Measurements from ENCODE around the gene AMMECR1.
A peak's percentile ranks its signal among the peaks of the same experiment; 100 is the strongest.
"Not testable (repeated sequence)": the region's sequence is repeated elsewhere in the genome, so short reads cannot be mapped to it uniquely, and the experiment has no call there.

Gene AMMECR1

DNA sequence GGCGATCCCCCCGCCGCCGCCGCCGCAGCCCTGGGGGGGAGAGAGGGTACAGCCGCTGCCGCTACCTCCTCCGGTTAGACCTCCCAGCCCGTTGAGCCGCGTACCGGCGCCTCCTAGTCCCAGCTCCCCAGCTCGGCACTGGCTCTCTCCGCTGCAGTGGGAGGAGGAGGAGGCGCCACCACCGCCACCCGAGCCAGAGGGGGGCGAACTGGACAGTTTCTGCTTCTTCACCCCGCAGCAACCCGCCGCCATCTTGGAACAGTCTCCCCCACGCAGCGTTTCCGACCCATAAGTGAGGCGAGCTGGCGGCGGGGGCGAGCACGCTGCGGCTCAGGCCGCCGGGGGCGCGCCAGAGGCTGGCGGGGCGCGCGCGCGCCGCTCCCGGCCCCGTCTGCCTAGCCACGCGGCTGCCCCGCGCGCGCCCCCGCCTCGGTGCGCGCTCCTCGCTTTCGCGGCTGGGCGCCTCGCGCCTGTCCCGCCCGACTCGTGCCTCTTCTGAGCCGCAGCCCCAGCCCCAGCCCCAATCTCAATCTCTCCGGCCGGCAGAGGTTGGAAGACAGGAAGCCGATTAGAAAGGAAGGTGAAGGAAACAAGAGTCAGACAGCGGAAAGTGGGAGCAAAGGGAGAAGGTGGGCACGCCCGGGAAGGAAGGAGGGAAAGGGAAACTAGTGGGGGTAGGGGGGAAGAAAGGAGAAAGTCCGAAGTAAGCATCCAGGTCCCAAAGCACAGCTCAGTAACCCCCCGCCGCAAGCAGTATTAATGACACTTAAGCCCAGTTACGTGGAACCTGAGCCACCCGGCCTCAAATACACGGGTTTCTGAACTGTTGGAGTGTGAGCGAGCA, at the start of gene AMMECR1:
Gene AMMECR1, minus strand, starts transcription at position 266 of the 844 bp plus-strand sequence. Its CDS starts 14 bp downstream, at position 252.
- DNase-seq: peak; percentile 77

- no peak for DNase-seq
Observed at GRCh38 chrX:110363244-110363643, 45.4 kb upstream of the AMMECR1 start.

- no peak for DNase-seq
Observed at GRCh38 chrX:110359273-110359672, 41.4 kb upstream of the AMMECR1 start.

GRCh38 chrX:110358548-110358947, 40.7 kb upstream of the AMMECR1 start, which contains the start of gene RTL9:
RTL9 (plus strand) TSS chrX:110358848; CDS start chrX:110450618, 91,770 bp downstream.
- no peak for DNase-seq

GRCh38 chrX:110346681-110347080, 28.8 kb upstream of the AMMECR1 start:
- DNase-seq: no peak

- DNase-seq: no peak
Observed at GRCh38 chrX:110341189-110342035, 23.5 kb upstream of the AMMECR1 start.

DNA sequence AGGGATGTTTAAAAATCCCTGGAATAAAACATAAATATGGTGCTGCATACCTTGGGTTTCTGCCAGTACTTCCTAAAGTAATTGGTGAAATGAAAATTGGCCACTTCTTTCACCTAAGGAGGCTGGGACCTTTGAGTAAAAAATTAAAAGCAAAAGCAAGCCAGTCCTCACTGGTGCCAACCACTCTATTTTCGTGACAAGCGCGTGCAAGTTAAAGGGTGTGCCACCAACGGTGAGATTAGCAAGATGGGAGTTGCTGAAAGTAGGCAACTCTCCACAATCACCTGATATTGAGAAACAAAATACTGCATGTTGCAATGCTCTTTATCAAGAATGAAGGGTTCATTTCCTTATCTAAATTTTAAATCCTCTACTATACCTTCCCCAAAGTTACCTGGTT, 21.1 kb upstream of the AMMECR1 start:
- DNase-seq: no peak

DNA sequence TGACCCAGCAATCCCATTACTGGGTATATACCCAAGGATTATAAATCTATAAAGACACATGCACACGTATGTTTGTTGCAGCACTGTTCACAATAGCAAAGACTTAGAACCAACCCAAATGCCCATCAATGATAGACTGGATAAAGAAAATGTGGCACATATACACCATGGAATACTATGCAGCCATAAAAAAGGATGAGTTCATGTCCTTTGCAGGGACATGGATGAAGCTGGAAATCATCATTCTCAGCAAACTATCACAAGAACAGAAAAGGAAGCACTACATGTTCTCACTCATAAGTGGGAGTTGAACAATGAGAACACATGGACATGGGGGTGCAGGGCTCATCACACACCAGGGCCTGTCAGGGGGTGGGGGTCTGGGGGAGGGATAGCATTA, 15.6 kb upstream of the AMMECR1 start:
- not testable (repeated sequence) for DNase-seq

- DNase-seq: peak in 1 of 2 donors; percentile 13
Observed at GRCh38 chrX:110331444-110332030, 13.7 kb upstream of the AMMECR1 start.

DNA sequence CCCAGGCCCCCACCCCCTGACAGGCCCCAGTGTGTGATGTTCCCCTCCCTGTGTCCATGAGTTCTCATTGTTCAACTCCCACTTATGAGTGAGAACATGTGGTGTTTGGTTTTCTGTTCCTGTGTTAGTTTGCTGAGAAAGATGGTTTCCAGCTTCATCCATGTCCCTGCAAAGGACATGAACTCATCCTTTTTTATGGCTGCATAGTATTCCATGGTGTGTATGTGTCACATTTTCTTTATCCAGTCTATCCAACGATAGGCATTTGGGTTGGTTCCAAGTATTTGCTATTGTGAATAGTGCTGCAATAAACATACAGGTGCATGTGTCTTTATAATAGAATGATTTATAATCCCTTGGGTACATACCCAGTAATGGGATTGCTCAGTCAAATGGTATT, 10.7 kb upstream of the AMMECR1 start:
- not testable (repeated sequence) for DNase-seq

DNA sequence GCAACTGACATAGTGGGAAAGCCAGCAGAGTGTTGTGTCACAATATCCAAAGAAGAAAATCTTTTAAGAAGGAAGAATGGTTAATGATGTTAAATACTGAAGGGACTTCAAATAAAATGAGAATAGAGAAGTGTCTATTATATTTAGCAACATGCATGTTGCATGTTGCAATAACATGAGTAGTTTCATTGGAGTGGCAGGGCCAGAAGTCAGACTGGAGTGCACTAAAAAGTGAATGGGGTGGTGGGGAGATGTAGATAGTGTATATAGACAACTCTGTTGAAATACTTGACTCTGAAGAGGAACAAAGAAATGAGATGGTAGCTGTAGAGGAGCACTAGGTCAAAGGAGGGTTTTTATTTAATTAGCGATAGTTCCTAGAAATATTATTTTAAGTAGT, 9.5 kb upstream of the AMMECR1 start:
- peak; percentile 48 to 58 for DNase-seq

GRCh38 chrX:110326712-110327111, 8.8 kb upstream of the AMMECR1 start:
- no peak for DNase-seq

DNA sequence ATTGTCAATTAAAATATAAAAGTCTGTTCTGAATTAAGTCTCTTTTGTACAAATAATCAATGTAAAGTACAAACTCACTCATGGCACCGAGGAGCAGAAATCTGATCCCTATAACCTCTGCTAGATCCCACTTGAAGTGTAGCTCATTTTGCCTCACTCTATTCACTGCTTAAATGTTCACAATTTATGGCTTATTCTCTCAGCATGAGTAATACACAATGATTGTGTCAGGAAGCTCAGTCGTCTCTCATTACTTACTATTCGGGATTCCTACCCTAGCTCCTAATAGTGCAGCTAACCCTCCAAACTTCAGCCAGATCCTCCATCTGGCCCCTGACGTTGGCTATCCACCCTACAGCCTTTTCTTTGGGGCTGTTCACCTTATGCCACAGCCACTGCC, 4.7 kb upstream of the AMMECR1 start:
- no peak for DNase-seq

DNA sequence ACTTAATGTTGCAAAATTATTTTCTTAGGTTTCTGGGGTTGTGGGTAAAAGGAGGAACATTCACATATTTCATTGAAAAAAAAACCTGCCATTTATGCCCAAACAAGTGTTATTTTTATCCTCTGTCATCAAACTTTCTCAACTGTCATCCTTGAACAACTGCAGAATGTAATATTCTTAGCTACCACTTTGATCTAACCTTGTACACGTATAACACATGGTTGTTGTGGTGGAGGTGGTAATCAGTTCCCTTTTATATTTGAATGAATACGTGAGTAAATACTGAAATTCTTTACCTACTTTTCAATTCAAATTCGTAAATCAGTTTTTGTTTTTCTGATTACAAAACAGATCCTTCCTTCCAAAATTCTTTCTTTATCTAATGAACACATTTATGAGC, 3.8 kb upstream of the AMMECR1 start:
- no peak for DNase-seq

DNA sequence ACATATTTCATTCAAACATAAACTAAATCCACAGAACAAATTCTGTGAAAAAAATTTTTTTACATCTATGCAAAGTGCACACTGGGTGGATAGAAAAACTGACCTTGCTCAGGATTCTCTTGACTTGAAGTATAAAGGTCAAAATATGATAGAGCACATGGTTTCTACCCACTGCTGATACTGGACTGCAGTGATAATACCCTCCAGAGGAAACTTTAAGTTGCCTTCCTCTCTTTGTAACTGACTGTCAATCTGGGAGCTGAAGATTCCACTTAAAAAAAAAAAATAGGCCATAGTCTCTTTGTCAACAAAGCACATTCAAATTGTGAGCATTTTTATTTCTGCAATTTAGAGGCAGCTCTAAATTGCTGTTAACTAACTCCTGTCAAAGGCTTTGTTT, 3.2 kb upstream of the AMMECR1 start:
- no peak for DNase-seq

GRCh38 chrX:110320381-110320987, 2.6 kb upstream of the AMMECR1 start:
- no peak for DNase-seq

- no peak for DNase-seq
Observed at GRCh38 chrX:110318664-110318968, 731 bp upstream of the AMMECR1 start.

DNA sequence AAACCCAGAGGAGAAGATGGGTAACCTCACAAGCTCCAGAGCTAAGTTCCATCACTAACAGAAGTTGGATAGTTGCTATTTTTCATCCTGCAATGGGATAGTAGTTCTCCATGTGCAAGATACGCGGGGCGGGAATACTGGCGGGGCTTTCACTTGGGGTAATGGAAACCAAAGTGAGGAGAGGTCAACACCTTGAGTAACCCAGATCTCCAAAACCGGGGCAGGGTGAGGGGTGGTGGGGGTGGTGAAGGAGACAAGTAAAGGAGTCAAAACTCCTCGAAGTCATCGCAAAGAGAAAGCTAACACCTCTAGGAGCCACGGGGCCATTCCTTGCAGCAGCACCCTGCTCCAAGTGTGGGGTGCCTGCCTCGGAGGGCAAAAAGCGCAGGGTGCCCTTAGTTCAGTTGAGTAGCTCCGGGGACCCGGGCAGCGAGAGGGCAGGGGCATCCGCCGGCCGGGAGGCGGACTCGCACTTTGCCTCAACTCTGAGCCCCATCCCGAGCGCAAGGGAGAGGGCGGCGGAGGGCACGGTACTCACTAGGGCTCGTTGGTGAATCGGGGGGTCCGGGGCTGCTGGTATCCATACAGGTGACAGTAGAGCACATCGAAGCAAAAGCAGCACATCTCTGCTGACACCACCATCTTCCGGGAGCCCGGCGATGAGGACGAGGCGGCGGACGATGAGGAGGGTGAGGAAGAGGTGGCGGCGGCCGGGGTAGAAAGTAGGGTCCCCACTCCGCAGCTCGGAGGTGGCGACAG, 645 bp downstream of the AMMECR1 start:
- no peak for DNase-seq

- DNase-seq: peak in 1 of 2 donors; percentile 3
Observed at GRCh38 chrX:110316351-110317060, 1.4 kb downstream of the AMMECR1 start.

DNA sequence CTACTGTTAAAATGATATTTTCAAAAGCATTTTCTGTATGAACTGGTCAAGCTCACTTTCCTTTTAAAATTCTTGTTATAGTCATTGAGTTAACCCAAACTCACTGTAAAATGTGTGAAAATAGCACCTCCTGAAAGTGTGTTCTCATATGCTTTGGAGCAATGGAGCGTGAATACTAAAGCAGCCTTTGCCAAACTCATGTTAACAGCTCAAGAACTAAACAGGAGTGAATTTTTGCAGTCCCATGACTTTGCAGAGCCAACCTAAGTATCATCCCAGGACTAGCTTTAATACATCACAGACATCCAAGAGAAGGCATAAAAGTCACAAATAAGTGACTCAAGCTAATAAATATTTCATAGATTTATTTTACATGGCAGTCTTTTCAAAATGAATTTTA, 2.3 kb downstream of the AMMECR1 start:
- no peak for DNase-seq

DNA sequence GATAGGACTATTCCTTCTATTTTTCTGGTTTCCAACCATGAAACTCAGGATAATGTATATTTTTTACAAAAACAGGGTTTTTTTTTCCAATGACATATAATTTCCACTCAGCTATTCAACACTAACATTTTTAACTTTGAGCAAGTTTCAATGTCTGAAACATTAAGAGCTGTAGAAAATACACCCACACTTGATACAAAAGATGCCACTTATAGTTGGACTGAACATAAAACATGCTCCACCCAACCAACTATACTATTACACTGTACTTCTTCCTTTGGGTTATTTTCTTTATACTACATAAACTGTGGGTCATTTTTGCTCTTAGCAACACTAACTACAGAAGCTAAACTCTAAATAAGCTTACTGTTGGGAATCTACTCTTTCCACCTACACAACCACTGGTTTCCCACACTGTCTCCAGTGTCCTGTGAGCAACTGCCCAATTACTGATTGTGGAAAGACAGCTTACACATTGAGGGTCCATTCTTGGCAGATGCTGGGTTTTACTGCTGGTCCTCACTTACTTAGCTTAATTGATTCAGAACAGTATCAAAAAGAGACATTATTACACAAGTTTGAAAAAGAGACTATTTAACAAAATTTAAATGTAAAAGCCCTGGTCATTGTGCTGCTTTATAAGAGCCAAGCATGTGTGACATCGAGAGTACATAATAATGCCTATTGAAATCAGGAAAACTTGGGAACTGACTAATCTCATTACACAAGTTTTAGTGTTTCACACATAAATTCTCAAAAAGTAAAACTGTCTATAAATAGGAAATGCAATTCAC, 6.3 kb downstream of the AMMECR1 start:
- DNase-seq: no peak

Data from inflammatory macrophage treated with lipopolysaccharide for 1 hour (primary cell).